K562 (cell line): ENCODE measurements around the gene MPI. TPM values are rescaled to one million over a fixed set of nuclear protein-coding genes. Genes with fewer than 3 reads are reported as not detected.

ENCODE experiments used
- EP400 ChIP-seq: fragments of 450-650 bp; IDR thresholded peaks from 2 replicates; pipeline ENCODE4 v1.6.1; 2017; ENCODE audit warnings: antibody characterized with exemption, mild to moderate bottlenecking, moderate library complexity
- FUS ChIP-seq: fragments of 200-400 bp; formaldehyde crosslinking; optimal IDR thresholded peaks from 2 replicates; pipeline ENCODE3; 2017; ENCODE audit warnings: low read depth, low read length
- KLF1 ChIP-seq: fragments of 450-650 bp; IDR thresholded peaks from 2 replicates; pipeline ENCODE4 v1.6.1; 2016; ENCODE audit warnings: missing genetic modification characterization, missing compliant biosample characterization
- PBX2 ChIP-seq, 2 experiments: IDR thresholded peaks in 1 of 2; conservative IDR thresholded peaks in 1 of 2; 2 replicates each; pipeline ENCODE4 v1.6.1; 2016; ENCODE audit warnings: low read depth in 2 of 2, mild to moderate bottlenecking in 1 of 2, missing compliant biosample characterization in 1 of 2, missing genetic modification characterization in 1 of 2, moderate library complexity in 1 of 2
- POLR3A ChIP-seq: IDR thresholded peaks from 2 replicates; pipeline ENCODE4 v1.6.1; 2011; ENCODE audit warnings: borderline replicate concordance, mild to moderate bottlenecking, moderate library complexity; ENCODE audit not compliant: insufficient read length, insufficient read depth; ENCODE audit errors: extremely low read depth
- SIN3A ChIP-seq, 2 experiments: fragments of 150-350 bp in 1 of 2; IDR thresholded peaks; 2 replicates each; pipeline ENCODE4 v1.6.1; 2011 to 2016; ENCODE audit warnings: borderline replicate concordance in 2 of 2, low read depth in 2 of 2, low read length in 2 of 2, mild to moderate bottlenecking in 2 of 2, moderate library complexity in 2 of 2; ENCODE audit not compliant: control insufficient read depth in 1 of 2
- SMAD4 ChIP-seq: fragments of 250-450 bp; sonication (Bioruptor Pico); conservative IDR thresholded peaks from 2 replicates; pipeline ENCODE4 v1.8.0; 2021; ENCODE audit warnings: inconsistent platforms, mild to moderate bottlenecking, moderate library complexity
- TGIF2 ChIP-seq: sonication (generic); formaldehyde crosslinking; IDR thresholded peaks from 2 replicates; pipeline ENCODE4 v1.8.1; 2022; ENCODE audit warnings: mild to moderate bottlenecking, missing genetic modification reagents, moderate library complexity
- polyA plus RNA-seq, 8 experiments: library from polyadenylated mRNA; depleted of rRNA in 4 of 8; stranded (reverse) in 5 of 8; unstranded in 3 of 8; fragments of >200 nt; fragmentation: Nextera tagmentation in 2 of 8; fragmentation: Illumina TruSeq in 1 of 8; extraction: Ambion mirVana in 2 of 8; extraction: Trizol in 1 of 8; gene quantifications; 2 replicates each; pipeline versions ENCODE4 v1.2.1 to v1.2.3, GENCODE V29; 2011 to 2014; ENCODE audit warnings: inconsistent platforms in 1 of 8, missing spikeins in 1 of 8
- total RNA-seq, 7 experiments: library from RNA; depleted of rRNA in 6 of 7; stranded (reverse); fragments of >200 nt in 6 of 7; fragmentation: Illumina TruSeq in 2 of 7; extraction: Trizol in 2 of 7; gene quantifications; 2 replicates each; pipeline versions ENCODE4 v1.2.1 to v1.2.3, GENCODE V29; 2011 to 2021; ENCODE audit warnings: low replicate concordance in 1 of 7
- TF ChIP-seq, protein P1 (sequence below): sonication (generic); formaldehyde crosslinking; IDR thresholded peaks from 2 replicates; pipeline ENCODE4 v1.8.0; 2022; ENCODE audit warnings: missing genetic modification reagents, mild to moderate bottlenecking, moderate library complexity, borderline replicate concordance
- TF ChIP-seq, protein P2 (sequence below), 2 experiments: fragments of 450-650 bp; IDR thresholded peaks; 2 replicates each; pipeline ENCODE4 v1.6.1; 2016; ENCODE audit warnings: mild to moderate bottlenecking in 2 of 2, borderline replicate concordance in 1 of 2, low read depth in 1 of 2, moderate library complexity in 1 of 2

MPI gene
- total and polyA plus RNA-seq, 9 of the 15 experiments (the other 6 are each of a cell fraction or from before 2014, with no cell fraction given) = 30.7 to 105 (median 40.5) TPM

- TF ChIP-seq FUS (no peak), SIN3A (IDR thresholded peaks at IDR 0.05; ENCODE audit: borderline replicate concordance in 2 of 2, control insufficient read depth in 1 of 2, low read depth in 2 of 2, low read length in 2 of 2) (peak; percentile 54 to 85; a peak in 2 of 4 replicates), EP400 (no peak), SMAD4 (CRISPR knock-in tag) (peak; percentile 25; the same call in 1 of the 2 replicates), POLR3A (no peak), PBX2 (CRISPR knock-in tag; IDR thresholded peaks at IDR 0.05; ENCODE audit: low read depth) (no peak; the same call in 1 of the 2 replicates), PBX2 (tag; conservative IDR thresholded peaks at IDR 0.05; ENCODE audit: low read depth) (peak; percentile 36; the same call in 1 of the 2 replicates), TGIF2 (CRISPR knock-in tag) (peak; percentile 84; the same call in 1 of the 2 replicates), KLF1 (no peak)
- TF ChIP-seq, protein P1, sequence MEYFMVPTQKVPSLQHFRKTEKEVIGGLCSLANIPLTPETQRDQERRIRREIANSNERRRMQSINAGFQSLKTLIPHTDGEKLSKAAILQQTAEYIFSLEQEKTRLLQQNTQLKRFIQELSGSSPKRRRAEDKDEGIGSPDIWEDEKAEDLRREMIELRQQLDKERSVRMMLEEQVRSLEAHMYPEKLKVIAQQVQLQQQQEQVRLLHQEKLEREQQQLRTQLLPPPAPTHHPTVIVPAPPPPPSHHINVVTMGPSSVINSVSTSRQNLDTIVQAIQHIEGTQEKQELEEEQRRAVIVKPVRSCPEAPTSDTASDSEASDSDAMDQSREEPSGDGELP (CRISPR knock-in tag) = peak; percentile 90
- TF ChIP-seq, protein P2, sequence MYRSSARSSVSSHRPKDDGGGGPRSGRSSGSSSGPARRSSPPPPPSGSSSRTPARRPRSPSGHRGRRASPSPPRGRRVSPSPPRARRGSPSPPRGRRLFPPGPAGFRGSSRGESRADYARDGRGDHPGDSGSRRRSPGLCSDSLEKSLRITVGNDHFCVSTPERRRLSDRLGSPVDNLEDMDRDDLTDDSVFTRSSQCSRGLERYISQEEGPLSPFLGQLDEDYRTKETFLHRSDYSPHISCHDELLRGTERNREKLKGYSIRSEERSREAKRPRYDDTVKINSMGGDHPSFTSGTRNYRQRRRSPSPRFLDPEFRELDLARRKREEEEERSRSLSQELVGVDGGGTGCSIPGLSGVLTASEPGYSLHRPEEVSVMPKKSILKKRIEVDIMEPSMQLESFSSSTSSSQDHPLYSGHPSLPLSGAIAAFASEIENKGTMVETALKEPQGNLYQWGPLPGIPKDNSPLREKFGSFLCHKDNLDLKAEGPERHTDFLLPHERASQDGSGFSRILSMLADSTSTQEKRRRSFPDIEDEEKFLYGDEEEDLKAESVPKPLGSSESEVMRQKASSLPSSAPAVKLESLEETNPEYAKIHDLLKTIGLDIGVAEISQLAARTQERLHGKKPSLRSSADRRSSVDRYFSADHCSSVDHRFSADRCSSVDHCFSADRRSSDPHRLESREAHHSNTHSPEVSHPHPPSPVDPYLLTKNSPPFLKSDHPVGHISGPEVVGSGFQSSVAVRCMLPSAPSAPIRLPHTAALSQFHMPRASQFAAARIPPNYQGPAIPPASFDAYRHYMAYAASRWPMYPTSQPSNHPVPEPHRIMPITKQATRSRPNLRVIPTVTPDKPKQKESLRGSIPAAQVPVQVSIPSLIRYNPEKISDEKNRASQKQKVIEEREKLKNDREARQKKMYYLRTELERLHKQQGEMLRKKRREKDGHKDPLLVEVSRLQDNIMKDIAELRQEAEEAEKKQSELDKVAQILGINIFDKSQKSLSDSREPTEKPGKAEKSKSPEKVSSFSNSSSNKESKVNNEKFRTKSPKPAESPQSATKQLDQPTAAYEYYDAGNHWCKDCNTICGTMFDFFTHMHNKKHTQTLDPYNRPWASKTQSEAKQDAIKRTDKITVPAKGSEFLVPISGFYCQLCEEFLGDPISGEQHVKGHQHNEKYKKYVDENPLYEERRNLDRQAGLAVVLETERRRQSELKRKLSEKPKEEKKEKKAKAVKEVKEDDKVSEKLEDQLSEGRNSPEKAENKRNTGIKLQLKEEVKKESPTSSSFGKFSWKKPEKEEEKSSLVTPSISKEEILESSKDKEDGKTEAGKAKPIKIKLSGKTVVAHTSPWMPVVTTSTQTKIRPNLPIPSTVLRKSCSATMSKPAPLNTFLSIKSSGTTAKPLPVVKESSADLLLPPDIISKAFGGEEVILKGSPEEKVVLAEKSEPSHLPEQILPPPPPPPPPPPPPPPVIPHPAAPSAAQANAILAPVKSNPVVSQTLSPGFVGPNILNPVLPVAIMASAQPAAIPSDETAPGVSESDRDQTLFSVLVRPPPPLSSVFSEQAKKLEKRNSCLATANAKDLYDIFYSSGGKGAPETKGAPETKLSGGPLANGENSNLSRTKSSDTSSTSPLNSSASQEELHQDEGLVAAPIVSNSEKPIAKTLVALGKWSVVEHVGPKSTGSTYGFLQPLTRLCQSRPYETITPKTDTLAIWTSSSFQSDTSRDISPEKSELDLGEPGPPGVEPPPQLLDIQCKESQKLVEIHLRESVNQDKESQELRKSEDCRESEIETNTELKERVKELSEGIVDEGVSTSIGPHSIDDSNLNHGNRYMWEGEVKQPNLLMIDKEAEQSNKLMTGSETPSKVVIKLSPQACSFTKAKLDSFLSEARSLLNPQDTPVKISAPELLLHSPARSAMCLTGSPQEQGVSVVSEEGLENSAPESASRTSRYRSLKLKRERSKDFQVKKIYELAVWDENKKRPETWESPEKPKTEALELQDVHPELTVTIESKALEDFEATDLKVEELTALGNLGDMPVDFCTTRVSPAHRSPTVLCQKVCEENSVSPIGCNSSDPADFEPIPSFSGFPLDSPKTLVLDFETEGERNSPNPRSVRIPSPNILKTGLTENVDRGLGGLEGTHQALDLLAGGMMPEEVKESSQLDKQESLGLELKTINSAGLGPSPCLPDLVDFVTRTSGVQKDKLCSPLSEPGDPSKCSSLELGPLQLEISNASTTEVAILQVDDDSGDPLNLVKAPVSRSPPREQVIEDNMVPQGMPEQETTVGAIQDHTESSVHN (IDR thresholded peaks at IDR 0.05; ENCODE audit: borderline replicate concordance in 1 of 2, low read depth in 1 of 2) = peak in 1 of 2 experiments; percentile 43; a peak in 1 of 4 replicates
These were observed 20.0 kb upstream of the MPI start (continued) for GRCh38 chr15:74869726-74870407.
